Mucosa of stomach (tissue), 1 donor: ENCODE measurements around the gene C19orf81.

ENCODE experiments used
- H3K27me3 ChIP-seq: one replicate; pipeline ENCODE4 v1.7.0; 2013; ENCODE audit warnings: mild to moderate bottlenecking, low read length; ENCODE audit not compliant: control insufficient read depth, insufficient read depth
- H3K36me3 ChIP-seq: one replicate; pipeline ENCODE4 v1.7.0; 2013; ENCODE audit warnings: low read length; ENCODE audit not compliant: control insufficient read depth, insufficient read depth
- H3K4me1 ChIP-seq: one replicate; pipeline ENCODE4 v1.7.0; 2013; ENCODE audit warnings: mild to moderate bottlenecking, low read length; ENCODE audit not compliant: control insufficient read depth, insufficient read depth
- H3K4me3 ChIP-seq: one replicate; pipeline ENCODE4 v1.7.0; 2013; ENCODE audit warnings: low read length
- H3K9ac ChIP-seq: one replicate; pipeline ENCODE4 v1.7.0; 2013; ENCODE audit warnings: mild to moderate bottlenecking, low read length, moderate library complexity
- H3K9me3 ChIP-seq: one replicate; pipeline ENCODE4 v1.7.0; 2013; ENCODE audit warnings: mild to moderate bottlenecking, low read length, moderate library complexity; ENCODE audit not compliant: control insufficient read depth
- donor health status: Pancreatic carcinoma.

The C19orf81 gene

GRCh38 chr19:50679177-50680125 is 30.2 kb downstream of the C19orf81 start:
- Histone ChIP-seq H3K9me3 (no peaks in the 10 kb centered on the region), H3K9ac (no peak overlapping the region), H3K27me3 (peaks cover 13% of the 10 kb centered on the region), H3K4me3 (no peak overlapping the region), H3K4me1 (no peaks in the 10 kb centered on the region), H3K36me3 (no peaks in the 10 kb centered on the region)

- Histone ChIP-seq H3K9ac (no peak overlapping the region), H3K4me3 (no peak overlapping the region), H3K27me3 (peaks cover 27% of the 10 kb centered on the region), H3K36me3 (no peaks in the 10 kb centered on the region), H3K4me1 (no peaks in the 10 kb centered on the region), H3K9me3 (no peaks in the 10 kb centered on the region)
These were observed 37.2 kb downstream of the C19orf81 start for GRCh38 chr19:50686310-50687032.

GRCh38 chr19:50688766-50689165 is 39.5 kb downstream of the C19orf81 start:
- peaks cover 39% of the 10 kb centered on the region for H3K27me3 ChIP-seq
- no peaks in the 10 kb centered on the region for H3K4me1 ChIP-seq
- H3K9ac ChIP-seq: no peak overlapping the region
- H3K4me3 ChIP-seq: no peak overlapping the region
- no peaks in the 10 kb centered on the region for H3K36me3 ChIP-seq
- no peaks in the 10 kb centered on the region for H3K9me3 ChIP-seq

GRCh38 chr19:50690439-50690838 is 41.2 kb downstream of the C19orf81 start:
- Histone ChIP-seq H3K9me3 (no peaks in the 10 kb centered on the region), H3K27me3 (peaks cover 44% of the 10 kb centered on the region), H3K36me3 (no peaks in the 10 kb centered on the region), H3K4me3 (no peak overlapping the region), H3K9ac (no peak overlapping the region), H3K4me1 (no peaks in the 10 kb centered on the region)

- H3K36me3 ChIP-seq: no peaks in the 10 kb centered on the region
- H3K4me3 ChIP-seq: no peak overlapping the region
- no peak overlapping the region for H3K9ac ChIP-seq
- peaks cover 35% of the 10 kb centered on the region for H3K27me3 ChIP-seq
- no peaks in the 10 kb centered on the region for H3K9me3 ChIP-seq
- no peaks in the 10 kb centered on the region for H3K4me1 ChIP-seq
These were observed 44.1 kb downstream of the C19orf81 start for GRCh38 chr19:50693064-50693975.

GRCh38 chr19:50694815-50695145 is 45.5 kb downstream of the C19orf81 start:
- Histone ChIP-seq H3K9me3 (no peaks in the 10 kb centered on the region), H3K4me3 (no peak overlapping the region), H3K9ac (no peak overlapping the region), H3K36me3 (no peaks in the 10 kb centered on the region), H3K4me1 (no peaks in the 10 kb centered on the region), H3K27me3 (peaks cover 32% of the 10 kb centered on the region)

- Histone ChIP-seq H3K4me1 (no peaks in the 10 kb centered on the region), H3K9me3 (no peaks in the 10 kb centered on the region), H3K9ac (no peak overlapping the region), H3K4me3 (no peak overlapping the region), H3K36me3 (no peaks in the 10 kb centered on the region), H3K27me3 (peaks cover 32% of the 10 kb centered on the region)
These were observed 46.2 kb downstream of the C19orf81 start for GRCh38 chr19:50695251-50696093.

GRCh38 chr19:50696094-50696483 is 46.8 kb downstream of the C19orf81 start:
- no peak overlapping the region for H3K9ac ChIP-seq

GRCh38 chr19:50697414-50698124 is 48.3 kb downstream of the C19orf81 start:
- H3K36me3 ChIP-seq: no peaks in the 10 kb centered on the region
- H3K4me3 ChIP-seq: no peak overlapping the region
- no peaks in the 10 kb centered on the region for H3K4me1 ChIP-seq
- peaks cover 33% of the 10 kb centered on the region for H3K27me3 ChIP-seq
- H3K9me3 ChIP-seq: no peaks in the 10 kb centered on the region
- H3K9ac ChIP-seq: no peak overlapping the region

More at GRCh38 chr19:50696094-50696483, 46.8 kb downstream of the C19orf81 start:
- peaks cover 32% of the 10 kb centered on the region for H3K27me3 ChIP-seq
- H3K9me3 ChIP-seq: no peaks in the 10 kb centered on the region
- no peaks in the 10 kb centered on the region for H3K36me3 ChIP-seq
- no peak overlapping the region for H3K4me3 ChIP-seq
- H3K4me1 ChIP-seq: no peaks in the 10 kb centered on the region

- H3K36me3 ChIP-seq: no peaks in the 10 kb centered on the region
- H3K9me3 ChIP-seq: no peaks in the 10 kb centered on the region
- H3K9ac ChIP-seq: no peak overlapping the region
- H3K27me3 ChIP-seq: peaks cover 18% of the 10 kb centered on the region
- no peak overlapping the region for H3K4me3 ChIP-seq
- H3K4me1 ChIP-seq: no peaks in the 10 kb centered on the region
These were observed 52.2 kb downstream of the C19orf81 start for GRCh38 chr19:50701367-50701985.
